A673 (cell line): ENCODE results near the gene TOP2B.

Source experiments
- EZH2 ChIP-seq: fragments of 200-600 bp; sonication (generic); IDR thresholded peaks from 2 replicates; pipeline ENCODE4 v1.6.1; 2017; ENCODE audit warnings: borderline replicate concordance, low read depth, mild to moderate bottlenecking, mixed read lengths, antibody characterized with exemption, low read length; ENCODE audit not compliant: poor library complexity, severe bottlenecking
- TF ChIP-seq, protein P1 (sequence below): fragments of 300-800, 200-600 bp; sonication (generic); conservative IDR thresholded peaks from 2 replicates; pipeline ENCODE4 v1.5.1; 2017; ENCODE audit warnings: low read depth, mild to moderate bottlenecking, antibody characterized with exemption, low read length, moderate library complexity, mixed read lengths

- TF ChIP-seq, protein P1, sequence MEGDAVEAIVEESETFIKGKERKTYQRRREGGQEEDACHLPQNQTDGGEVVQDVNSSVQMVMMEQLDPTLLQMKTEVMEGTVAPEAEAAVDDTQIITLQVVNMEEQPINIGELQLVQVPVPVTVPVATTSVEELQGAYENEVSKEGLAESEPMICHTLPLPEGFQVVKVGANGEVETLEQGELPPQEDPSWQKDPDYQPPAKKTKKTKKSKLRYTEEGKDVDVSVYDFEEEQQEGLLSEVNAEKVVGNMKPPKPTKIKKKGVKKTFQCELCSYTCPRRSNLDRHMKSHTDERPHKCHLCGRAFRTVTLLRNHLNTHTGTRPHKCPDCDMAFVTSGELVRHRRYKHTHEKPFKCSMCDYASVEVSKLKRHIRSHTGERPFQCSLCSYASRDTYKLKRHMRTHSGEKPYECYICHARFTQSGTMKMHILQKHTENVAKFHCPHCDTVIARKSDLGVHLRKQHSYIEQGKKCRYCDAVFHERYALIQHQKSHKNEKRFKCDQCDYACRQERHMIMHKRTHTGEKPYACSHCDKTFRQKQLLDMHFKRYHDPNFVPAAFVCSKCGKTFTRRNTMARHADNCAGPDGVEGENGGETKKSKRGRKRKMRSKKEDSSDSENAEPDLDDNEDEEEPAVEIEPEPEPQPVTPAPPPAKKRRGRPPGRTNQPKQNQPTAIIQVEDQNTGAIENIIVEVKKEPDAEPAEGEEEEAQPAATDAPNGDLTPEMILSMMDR = no peak
- TF ChIP-seq EZH2 = no peak
Measured at GRCh38 chr3:25713341-25713985, 48.8 kb upstream of the TOP2B start.
